HG02610 (cell line): Measurements from ENCODE around the gene ITPR2.
"Not testable (repeated sequence)": the region's sequence is repeated elsewhere in the genome, so short reads cannot be mapped to it uniquely, and the experiment has no call there.

Experiments used
- ATAC-seq: cut with Tn5 transposase; IDR thresholded peaks from one replicate; pipeline ENCODE4 v1.9.1; 2021; ENCODE audit warnings: mild to moderate bottlenecking, moderate library complexity; ENCODE audit not compliant: unreplicated experiment

ITPR2 gene

GRCh38 chr12:26473291-26473690 lies 359.7 kb downstream of the ITPR2 start:
- peak; percentile 94 for ATAC-seq

- peak; percentile 83 for ATAC-seq
Measured at GRCh38 chr12:26471560-26471959, 361.4 kb downstream of the ITPR2 start.

DNA sequence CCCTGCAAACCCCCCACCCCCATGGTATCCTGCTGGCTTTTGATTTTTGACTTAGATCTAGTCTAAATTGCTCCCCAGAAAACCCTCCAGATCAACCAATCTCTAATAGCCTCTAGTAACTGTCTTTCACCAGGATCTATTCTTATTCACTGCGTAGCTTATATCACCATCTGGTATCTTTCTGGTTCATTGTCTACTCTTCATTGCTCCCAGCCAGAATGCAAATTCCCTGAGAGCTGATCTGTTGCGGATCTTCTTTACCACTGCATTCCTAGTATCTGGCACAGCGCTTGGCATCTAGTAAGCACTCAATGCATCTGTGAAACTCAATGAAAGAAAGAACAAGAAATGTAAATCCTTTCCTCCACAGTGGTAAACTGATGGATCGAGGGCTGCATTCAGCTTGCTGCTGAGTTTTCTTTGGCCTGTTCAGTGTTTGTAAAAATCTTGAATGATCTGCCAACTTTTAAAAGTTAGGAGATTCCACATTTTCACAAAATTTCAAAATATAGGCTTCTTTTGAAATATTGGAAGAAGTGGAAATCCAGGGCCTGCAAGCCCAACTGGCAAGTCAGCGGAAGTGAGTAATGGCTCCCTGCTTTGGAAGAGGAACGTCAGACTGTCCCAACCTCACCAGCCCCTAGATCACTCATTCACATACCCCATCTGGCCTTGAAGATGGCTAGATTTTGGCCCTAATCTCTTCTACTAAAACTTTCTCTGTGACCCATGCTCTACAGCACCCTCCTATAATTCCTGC lies 363.4 kb downstream of the ITPR2 start:
- ATAC-seq, result no peak

- no peak for ATAC-seq
Measured at GRCh38 chr12:26467351-26467750, 365.6 kb downstream of the ITPR2 start.

- no peak for ATAC-seq
Measured at GRCh38 chr12:26466726-26467125, 366.3 kb downstream of the ITPR2 start.

DNA sequence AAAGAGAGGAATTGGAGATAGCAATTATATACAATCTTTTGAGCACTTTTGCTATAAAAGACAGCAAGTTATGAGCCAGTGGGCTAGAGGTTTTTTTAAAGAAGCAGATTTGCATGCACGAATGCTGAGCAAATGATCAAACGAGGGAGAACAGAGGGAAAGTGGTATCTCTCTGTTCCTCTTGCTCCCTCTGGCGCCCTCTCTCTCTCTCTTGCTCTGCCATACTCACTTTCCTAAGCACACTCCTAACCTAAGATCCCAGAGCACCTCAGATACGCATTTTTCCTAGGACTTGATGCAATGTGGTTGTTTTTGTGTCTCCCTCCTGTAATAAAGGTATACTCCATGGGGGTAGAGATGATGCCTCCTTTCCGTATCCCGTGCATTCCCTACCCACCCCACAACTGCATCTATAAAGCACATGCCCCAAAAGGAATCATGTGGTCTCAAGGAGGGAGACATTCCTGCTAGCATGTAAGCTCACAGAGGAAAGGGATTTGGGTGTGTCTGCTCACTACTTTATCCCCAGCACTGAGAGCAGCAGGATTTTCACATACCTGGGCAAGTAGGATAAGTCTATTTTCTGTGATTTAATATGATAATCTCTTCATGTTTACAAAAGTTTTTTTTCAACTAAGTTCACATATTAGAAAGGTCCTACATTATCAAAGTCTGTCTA lies 367.4 kb downstream of the ITPR2 start:
- no peak for ATAC-seq

- ATAC-seq, result peak; percentile 75
Measured at GRCh38 chr12:26461776-26462175, 371.2 kb downstream of the ITPR2 start.

- no peak for ATAC-seq
Measured at GRCh38 chr12:26460361-26460760, 372.6 kb downstream of the ITPR2 start.

DNA sequence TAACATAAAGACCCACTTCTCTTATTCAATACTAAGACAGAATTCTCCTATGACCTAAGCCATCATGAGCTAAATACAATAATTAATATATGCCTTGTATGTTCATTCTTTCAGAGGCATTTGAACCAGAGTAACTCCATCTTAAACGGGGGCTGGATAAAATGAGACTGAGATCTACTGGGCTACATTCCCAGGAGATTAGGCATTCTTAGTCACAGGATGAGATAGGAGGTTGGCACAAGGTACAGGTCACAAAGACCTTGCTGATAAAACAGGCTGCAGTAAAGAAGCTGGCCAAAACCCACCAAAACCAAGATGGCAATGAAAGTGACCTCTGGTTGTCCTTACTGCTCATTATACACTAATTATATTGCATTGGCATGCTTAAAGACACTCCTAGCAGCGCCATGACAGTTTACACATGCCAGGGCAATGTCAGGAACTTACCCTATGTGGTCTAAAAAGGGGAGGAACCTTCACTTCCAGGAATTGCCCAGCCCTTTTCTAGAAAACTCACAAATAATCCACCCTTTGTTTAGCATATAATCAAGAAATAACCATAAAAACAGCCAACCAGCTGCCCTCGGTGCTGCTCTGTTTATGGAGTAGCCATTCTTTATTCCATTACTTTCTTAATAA lies 376.9 kb downstream of the ITPR2 start:
- no peak for ATAC-seq

GRCh38 chr12:26453246-26453645 lies 379.7 kb downstream of the ITPR2 start:
- ATAC-seq, result no peak

DNA sequence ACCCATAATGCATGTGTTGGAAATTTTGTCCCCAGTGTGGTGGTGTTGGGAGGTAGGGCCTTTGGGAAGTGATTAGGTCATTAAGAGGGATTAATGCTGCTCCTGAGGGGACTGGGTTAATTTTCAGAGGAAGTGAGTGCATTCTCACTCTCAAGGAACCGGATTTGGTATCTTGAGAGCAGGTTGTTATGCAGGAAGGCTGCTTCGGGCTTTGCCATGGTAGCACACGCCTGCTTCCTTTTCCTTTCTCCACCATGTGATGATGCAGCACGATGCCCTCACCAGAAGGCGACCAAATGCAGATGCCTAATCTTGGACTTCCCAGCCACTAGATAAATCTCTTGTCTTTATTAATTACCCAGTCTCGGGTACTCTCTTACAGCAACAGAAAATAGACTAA lies 380.5 kb downstream of the ITPR2 start:
- ATAC-seq, result no peak

GRCh38 chr12:26451763-26452162 lies 381.2 kb downstream of the ITPR2 start:
- no peak for ATAC-seq

DNA sequence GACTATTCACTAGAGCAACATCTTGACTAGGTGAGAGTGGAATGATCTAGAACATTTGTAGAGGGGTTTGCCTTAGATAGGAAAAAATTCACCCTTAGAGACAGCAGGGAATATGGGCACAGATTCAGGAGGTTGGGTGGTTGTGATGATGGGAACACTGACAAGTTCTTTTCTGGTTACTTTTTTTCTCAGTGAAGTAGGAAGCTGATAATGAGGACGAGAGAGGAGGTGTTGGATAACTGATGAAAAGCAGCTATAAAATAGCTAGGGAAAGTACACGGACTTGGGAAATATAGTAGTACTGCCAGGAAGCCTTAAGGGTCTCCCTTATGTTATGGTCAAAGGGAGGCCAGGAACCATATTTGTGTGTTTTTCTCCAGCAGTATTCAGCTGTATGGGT lies 387.1 kb downstream of the ITPR2 start:
- ATAC-seq, result no peak

DNA sequence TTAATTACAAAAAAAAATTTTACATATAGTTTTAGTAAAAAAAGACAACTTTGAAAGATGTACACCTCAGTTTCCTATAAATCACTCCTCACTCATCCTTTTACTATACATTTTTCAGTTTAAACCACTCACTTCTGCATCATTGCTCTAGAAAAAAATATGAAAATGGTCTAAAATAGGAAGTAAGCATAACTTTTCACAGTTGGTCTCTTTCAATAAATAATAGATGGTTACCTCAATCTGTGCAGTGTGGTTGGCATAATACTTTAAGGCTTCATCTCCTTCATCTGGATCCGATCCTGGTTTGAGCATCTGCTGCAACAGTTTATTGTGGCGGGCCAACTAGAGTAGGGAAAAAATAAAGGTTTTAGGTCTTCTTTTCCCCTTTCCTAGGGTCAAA lies 389.7 kb downstream of the ITPR2 start:
- no peak for ATAC-seq

GRCh38 chr12:26441434-26441833 lies 391.6 kb downstream of the ITPR2 start:
- ATAC-seq, result no peak

DNA sequence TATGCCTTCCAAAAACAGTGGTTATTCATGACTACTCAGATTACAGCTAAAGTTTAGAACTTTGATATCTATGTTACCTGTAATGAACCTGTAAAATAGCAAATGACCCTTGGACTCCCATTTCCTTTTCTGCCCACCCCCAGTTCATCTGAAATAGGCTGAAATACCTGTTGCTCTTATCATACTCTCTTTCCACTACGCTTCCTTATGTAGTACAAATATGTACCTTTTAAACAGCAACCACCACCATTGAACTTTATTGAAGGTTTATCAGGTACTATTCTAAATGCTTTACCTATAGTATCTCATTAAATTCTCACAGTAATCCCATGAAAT lies 398.0 kb downstream of the ITPR2 start:
- ATAC-seq, result no peak

GRCh38 chr12:26434299-26435068 lies 398.5 kb downstream of the ITPR2 start:
- no peak for ATAC-seq

GRCh38 chr12:26433701-26434100 lies 399.3 kb downstream of the ITPR2 start:
- ATAC-seq, result not testable (repeated sequence)

GRCh38 chr12:26431211-26431610 lies 401.8 kb downstream of the ITPR2 start:
- ATAC-seq, result no peak

GRCh38 chr12:26430596-26430995 lies 402.4 kb downstream of the ITPR2 start:
- not testable (repeated sequence) for ATAC-seq

- no peak for ATAC-seq
Measured at GRCh38 chr12:26429070-26429691, 403.8 kb downstream of the ITPR2 start.
